Measurements from ENCODE around the gene APOB. TPM values are rescaled to one million over a fixed set of nuclear protein-coding genes. Genes with fewer than 3 reads are reported as not detected.

Gene APOB
- total and polyA plus RNA-seq, 2 experiments from 2014 or later: not detected

GRCh38 chr2:21038403-21039073, 5.3 kb downstream of the APOB start:
- H2AFZ ChIP-seq: no peak overlapping the region
- in situ Hi-C loops (cut with MboI): no loop called here

GRCh38 chr2:21037671-21038108, 6.2 kb downstream of the APOB start:
- H3K9me2 ChIP-seq (ENCODE audit: insufficient read depth): no peaks in the 10 kb centered on the region
- H3K27me3 ChIP-seq (replicated peaks; ENCODE audit: insufficient read depth): 0 out of 2 replicates have a peak, but pooled peaks cover 18% of the 10 kb centered on the region
- no peak overlapping the region for H3K27ac ChIP-seq
- in situ Hi-C loops (cut with MboI): no loop called here
- H3K79me2 ChIP-seq (ENCODE audit: insufficient read depth): no peaks in the 10 kb centered on the region
- H4K20me1 ChIP-seq (ENCODE audit: insufficient read depth): no peaks in the 10 kb centered on the region
- H3K4me2 ChIP-seq (ENCODE audit: unreplicated experiment): no peak overlapping the region
- TF ChIP-seq EZH2 (IDR thresholded peaks at IDR 0.05; ENCODE audit: insufficient read depth, poor library complexity, severe bottlenecking): no peak
- TF ChIP-seq EZH2phosphoT487 (IDR thresholded peaks at IDR 0.05; ENCODE audit: insufficient read depth, low read depth): no peak
- no peak overlapping the region for H3K4me3 ChIP-seq
- H3K4me1 ChIP-seq (ENCODE audit: insufficient read depth): no peaks in the 10 kb centered on the region
- no peak overlapping the region for H2AFZ ChIP-seq
- H3F3A ChIP-seq (ENCODE audit: insufficient read depth): no peaks in the 10 kb centered on the region
- no peak for DNase-seq
- H3K36me3 ChIP-seq (ENCODE audit: low read depth): no peaks in the 10 kb centered on the region
- no peak overlapping the region for H3K9ac ChIP-seq
- 31 to 35% methylated on average over 3 of the region's 3 CpGs for WGBS, 2 experiments (ENCODE audit: low coverage in 1 of 2, low lambda C conversion rate in 2 of 2, missing lambda C conversion rate in 2 of 2)
- no peaks in the 10 kb centered on the region for H3K9me3 ChIP-seq (ENCODE audit: low read depth)

More at GRCh38 chr2:21038403-21039073, 5.3 kb downstream of the APOB start:
- 0 out of 2 replicates have a peak, but pooled peaks cover 18% of the 10 kb centered on the region for H3K27me3 ChIP-seq (replicated peaks; ENCODE audit: insufficient read depth)
- no peaks in the 10 kb centered on the region for H3K9me2 ChIP-seq (ENCODE audit: insufficient read depth)
- H3K4me1 ChIP-seq (ENCODE audit: insufficient read depth): no peaks in the 10 kb centered on the region
- H3K4me2 ChIP-seq (ENCODE audit: unreplicated experiment): no peak overlapping the region
- peak; percentile 23 for DNase-seq
- H3K9me3 ChIP-seq (ENCODE audit: low read depth): no peaks in the 10 kb centered on the region
- no peaks in the 10 kb centered on the region for H3F3A ChIP-seq (ENCODE audit: insufficient read depth)
- H4K20me1 ChIP-seq (ENCODE audit: insufficient read depth): no peaks in the 10 kb centered on the region
- TF ChIP-seq EZH2phosphoT487 (IDR thresholded peaks at IDR 0.05; ENCODE audit: insufficient read depth, low read depth): no peak
- no peak for TF ChIP-seq EZH2 (IDR thresholded peaks at IDR 0.05; ENCODE audit: insufficient read depth, poor library complexity, severe bottlenecking)
- no peak overlapping the region for H3K27ac ChIP-seq
- WGBS, 2 experiments (ENCODE audit: low coverage in 1 of 2, low lambda C conversion rate in 2 of 2, missing lambda C conversion rate in 2 of 2): 13 to 15% methylated on average over 4 of the region's 4 CpGs
- H3K9ac ChIP-seq: no peak overlapping the region
- H3K36me3 ChIP-seq (ENCODE audit: low read depth): no peaks in the 10 kb centered on the region
- H3K4me3 ChIP-seq: no peak overlapping the region
- no peaks in the 10 kb centered on the region for H3K79me2 ChIP-seq (ENCODE audit: insufficient read depth)

GRCh38 chr2:21036708-21037670, 6.9 kb downstream of the APOB start:
- Histone ChIP-seq H3K4me1 (ENCODE audit: insufficient read depth) (no peaks in the 10 kb centered on the region), H3K9ac (no peak overlapping the region), H3K36me3 (ENCODE audit: low read depth) (no peaks in the 10 kb centered on the region), H3K9me2 (ENCODE audit: insufficient read depth) (no peaks in the 10 kb centered on the region), H3K27ac (no peak overlapping the region), H3K27me3 (replicated peaks; ENCODE audit: insufficient read depth) (0 out of 2 replicates have a peak, but pooled peaks cover 18% of the 10 kb centered on the region), H4K20me1 (ENCODE audit: insufficient read depth) (no peaks in the 10 kb centered on the region), H2AFZ (no peak overlapping the region), H3K4me3 (no peak overlapping the region), H3K79me2 (ENCODE audit: insufficient read depth) (no peaks in the 10 kb centered on the region), H3K9me3 (ENCODE audit: low read depth) (no peaks in the 10 kb centered on the region), H3F3A (ENCODE audit: insufficient read depth) (no peaks in the 10 kb centered on the region), H3K4me2 (ENCODE audit: unreplicated experiment) (no peak overlapping the region)
- in situ Hi-C loops (cut with MboI): no loop called here
- WGBS, 2 experiments (ENCODE audit: low coverage in 1 of 2, low lambda C conversion rate in 2 of 2, missing lambda C conversion rate in 2 of 2): 56 to 62% methylated on average over 15 of the region's 15 CpGs
- no peak for TF ChIP-seq EZH2 (IDR thresholded peaks at IDR 0.05; ENCODE audit: insufficient read depth, poor library complexity, severe bottlenecking)
- TF ChIP-seq EZH2phosphoT487 (IDR thresholded peaks at IDR 0.05; ENCODE audit: insufficient read depth, low read depth): no peak
- DNase-seq: no peak

GRCh38 chr2:21035974-21036707, 7.7 kb downstream of the APOB start:
- no peaks in the 10 kb centered on the region for H3F3A ChIP-seq (ENCODE audit: insufficient read depth)
- 45 to 46% methylated on average over 4 of the region's 4 CpGs for WGBS, 2 experiments (ENCODE audit: low coverage in 1 of 2, low lambda C conversion rate in 2 of 2, missing lambda C conversion rate in 2 of 2)
- in situ Hi-C loops (cut with MboI): no loop called here

More at GRCh38 chr2:21035974-21036707, 7.7 kb downstream of the APOB start:
- Histone ChIP-seq H3K9me3 (ENCODE audit: low read depth) (no peaks in the 10 kb centered on the region), H4K20me1 (ENCODE audit: insufficient read depth) (no peaks in the 10 kb centered on the region), H2AFZ (no peak overlapping the region), H3K9me2 (ENCODE audit: insufficient read depth) (no peaks in the 10 kb centered on the region), H3K4me3 (no peak overlapping the region), H3K27me3 (replicated peaks; ENCODE audit: insufficient read depth) (0 out of 2 replicates have a peak, but pooled peaks cover 15% of the 10 kb centered on the region), H3K27ac (no peak overlapping the region), H3K36me3 (ENCODE audit: low read depth) (no peaks in the 10 kb centered on the region), H3K4me1 (ENCODE audit: insufficient read depth) (no peaks in the 10 kb centered on the region), H3K79me2 (ENCODE audit: insufficient read depth) (no peaks in the 10 kb centered on the region), H3K9ac (no peak overlapping the region), H3K4me2 (ENCODE audit: unreplicated experiment) (no peak overlapping the region)
- no peak for TF ChIP-seq EZH2 (IDR thresholded peaks at IDR 0.05; ENCODE audit: insufficient read depth, poor library complexity, severe bottlenecking)
- TF ChIP-seq EZH2phosphoT487 (IDR thresholded peaks at IDR 0.05; ENCODE audit: insufficient read depth, low read depth): no peak
- DNase-seq: no peak
